ENCODE results near the gene SH3GL1.

SH3GL1 gene

GRCh38 chr19:4396949-4397783, 3.2 kb downstream of the SH3GL1 start:
- DNase-seq, result no peak

DNA sequence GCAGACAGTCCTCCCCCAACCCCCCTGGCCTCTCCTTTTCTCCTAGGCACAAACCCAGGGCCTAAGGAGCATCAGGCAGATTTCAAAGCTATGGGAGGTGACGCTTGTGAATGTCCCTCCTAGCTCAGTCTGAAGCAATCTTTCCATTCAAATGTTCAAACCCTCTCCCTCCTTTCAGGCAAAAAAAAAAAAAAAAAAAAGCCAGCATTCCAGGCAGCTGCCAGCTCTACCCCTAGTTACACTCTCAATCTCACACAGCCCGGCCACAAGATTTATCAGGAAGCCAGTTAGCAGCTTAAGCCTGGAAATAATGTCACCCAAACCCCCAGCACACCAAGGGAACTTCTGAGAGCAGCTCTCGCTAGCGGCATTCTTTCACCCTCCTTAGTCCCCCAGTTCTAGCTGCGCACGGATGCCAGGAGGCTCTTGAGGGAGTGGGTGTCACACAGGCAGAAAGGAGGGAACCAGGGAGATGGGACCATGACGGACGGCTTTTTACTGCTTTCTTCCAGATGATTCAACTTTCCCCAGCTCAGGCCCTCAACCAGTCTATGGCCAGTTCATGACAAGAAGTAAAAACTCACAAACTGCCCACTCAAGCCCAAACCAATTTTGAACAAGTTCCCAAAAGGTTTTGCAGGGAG, 6.3 kb downstream of the SH3GL1 start:
- no peak for DNase-seq

DNA sequence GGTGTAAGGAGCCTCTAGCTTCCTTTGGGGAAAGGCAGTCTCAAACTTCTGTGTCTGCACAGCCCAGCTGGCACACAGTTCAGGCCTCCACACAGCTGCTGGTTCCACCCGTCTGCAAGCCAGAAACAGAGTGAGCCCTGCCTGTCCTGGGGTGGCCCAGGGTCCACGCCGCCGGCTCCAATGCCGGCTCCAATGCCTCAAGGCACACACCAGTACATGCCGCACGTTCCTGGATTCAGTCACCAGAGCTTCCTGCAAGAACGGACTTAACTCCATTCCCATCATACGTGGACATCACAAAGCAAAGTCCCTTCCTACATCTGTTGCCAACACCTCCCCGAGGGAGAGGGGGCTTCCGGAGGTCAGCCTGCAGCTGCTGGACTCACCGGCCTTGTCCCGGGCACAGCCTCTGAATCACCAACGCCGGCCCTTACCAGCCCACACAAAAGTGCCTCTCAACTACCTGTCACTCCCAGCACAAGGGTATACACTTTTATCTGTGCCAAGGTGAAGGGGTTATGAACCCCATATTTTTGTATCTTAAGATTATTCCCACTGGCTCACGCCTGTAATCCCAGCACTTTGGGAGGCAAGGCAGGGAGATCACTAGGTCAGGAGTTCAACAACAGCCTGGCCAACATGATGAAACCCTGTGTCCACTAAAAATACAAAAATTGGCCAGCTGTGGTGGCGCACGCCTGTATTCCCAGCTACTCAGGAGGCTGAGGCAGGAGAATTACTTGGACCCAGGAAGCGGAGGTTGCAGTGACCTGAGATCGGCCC, 8.5 kb downstream of the SH3GL1 start:
- DNase-seq, result no peak

- no peak for DNase-seq
Observed at GRCh38 chr19:4391306-4391693, 9.0 kb downstream of the SH3GL1 start.

- no peak for DNase-seq
Observed at GRCh38 chr19:4390567-4391305, 9.6 kb downstream of the SH3GL1 start.

DNA sequence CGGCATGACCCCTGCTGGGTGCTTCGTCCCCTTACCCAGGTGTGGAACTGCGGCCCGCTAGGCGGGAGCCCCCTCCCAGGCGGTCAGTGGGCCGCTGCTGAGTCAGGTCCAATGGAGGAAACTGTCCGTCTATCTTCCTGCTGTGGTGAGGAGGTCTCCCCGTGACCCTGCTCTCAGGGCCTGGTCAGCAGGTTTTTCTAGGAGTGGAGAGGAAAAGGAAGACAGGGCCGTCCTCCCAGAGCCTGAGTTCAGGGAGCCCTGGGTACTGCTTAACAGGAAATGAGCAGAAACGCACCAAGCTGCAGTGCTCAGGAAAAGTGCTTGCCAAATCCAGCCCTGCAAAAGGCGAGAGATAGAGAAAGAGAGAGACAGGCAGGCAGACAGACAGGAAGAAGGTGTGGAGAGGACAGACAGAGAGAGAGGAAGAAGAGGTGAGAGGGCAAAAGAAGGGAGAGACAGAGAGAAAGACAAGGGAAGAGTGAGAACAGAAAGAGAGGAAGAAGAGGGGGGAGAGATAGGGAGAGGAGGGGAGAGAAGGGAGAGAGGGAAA, 10.3 kb downstream of the SH3GL1 start:
- DNase-seq, result no peak

- no peak for DNase-seq
Observed at GRCh38 chr19:4389511-4390016, 10.8 kb downstream of the SH3GL1 start.

GRCh38 chr19:4389064-4389375, 11.3 kb downstream of the SH3GL1 start:
- DNase-seq, result no peak

DNA sequence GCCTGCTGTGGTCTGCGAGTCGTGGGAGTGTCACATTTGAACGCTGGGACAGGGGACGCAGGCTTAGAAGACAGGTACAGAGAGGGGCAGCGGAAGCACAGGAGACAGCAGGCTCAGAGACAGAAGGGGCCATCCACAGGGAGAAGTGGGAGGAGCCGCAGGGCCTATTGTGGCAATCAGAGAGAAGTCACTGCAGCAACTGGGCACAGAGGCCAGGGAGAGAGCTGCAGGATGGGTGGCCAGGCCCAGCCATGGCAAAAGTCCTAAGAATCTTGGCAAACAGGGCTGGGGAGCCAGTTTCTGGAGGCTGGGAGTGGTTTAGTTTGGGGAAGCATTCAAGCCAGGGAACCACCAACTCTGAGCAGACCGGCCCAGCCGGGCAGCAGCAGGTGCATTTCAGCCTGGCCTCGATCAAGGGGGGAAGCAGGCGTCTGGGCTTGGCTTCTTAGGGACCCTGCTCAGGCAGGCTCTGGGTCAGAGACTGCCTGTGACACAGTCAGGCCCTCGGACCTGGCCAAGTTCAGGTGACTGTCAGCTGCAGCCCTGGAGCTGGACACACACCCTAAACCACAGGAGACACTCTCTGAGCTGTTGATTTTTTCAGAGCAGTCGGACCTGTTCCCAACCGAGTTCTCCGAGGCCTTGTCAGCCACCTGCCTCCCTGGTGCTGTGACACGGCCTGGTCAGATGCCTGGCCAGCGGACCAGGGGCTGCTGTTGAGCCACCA, 11.8 kb downstream of the SH3GL1 start:
- no peak for DNase-seq

DNA sequence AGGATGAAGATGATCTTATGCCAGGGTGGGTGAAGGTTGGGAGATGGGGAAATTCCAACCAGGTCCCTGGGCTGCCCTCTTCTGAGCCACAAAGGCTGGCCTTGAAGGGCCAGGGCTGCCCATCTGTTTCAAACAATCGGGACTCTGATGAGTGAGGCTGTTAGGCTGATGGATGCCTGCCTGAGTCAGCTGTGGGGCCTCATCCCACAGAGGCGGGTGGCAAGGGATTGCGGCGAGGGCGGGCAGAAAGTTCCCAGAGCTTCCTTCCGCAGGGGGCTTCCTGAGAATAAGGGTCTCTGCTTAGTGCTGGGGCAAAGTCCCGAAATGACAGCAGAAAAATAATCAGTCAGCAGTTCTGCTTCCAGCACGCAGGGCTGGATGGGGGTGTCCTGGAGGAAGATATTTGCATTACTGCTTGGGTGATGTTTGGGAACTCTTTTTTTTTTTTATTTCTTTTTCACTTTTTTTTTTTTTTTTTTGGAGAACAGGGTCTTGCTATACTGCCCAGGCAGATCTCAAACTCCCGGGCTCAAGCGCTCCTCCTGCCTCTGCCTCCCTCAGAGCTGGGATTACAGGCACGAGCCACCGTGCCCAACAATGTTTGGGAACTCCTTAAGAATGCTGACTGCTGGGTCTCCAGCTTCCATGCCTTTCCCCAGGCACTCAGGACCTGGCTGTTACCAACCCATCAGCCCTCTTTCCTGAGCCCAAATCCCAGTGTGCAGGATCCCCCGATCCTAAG, 14.1 kb downstream of the SH3GL1 start:
- DNase-seq, result no peak

- no peak for DNase-seq
Observed at GRCh38 chr19:4385291-4386040, 14.9 kb downstream of the SH3GL1 start.

DNA sequence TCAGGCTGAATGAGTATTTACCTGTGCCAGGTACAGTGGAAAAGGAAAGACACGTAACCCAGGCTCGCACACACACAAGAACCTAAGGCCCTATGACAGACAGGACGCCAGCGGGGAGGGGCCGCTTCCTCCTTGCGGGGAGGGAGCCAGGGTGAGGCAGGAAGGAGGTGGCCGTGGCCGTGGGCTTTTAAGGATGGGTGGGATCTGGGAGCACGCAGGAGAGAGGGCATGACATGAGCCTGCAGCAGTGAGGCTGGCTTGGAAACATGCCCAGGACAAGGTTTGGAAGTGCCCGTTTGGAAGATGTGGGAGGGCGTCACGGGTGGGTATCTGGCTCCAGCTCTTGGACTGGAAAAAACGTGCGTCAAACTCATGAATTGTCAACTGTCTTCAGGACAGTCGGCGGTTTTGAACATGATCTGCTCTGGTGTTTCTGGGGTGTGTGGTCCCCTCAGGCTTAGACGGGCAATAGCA, 20.1 kb downstream of the SH3GL1 start:
- peak; percentile 59 for DNase-seq

- no peak for DNase-seq
Observed at GRCh38 chr19:4379383-4380253, 20.7 kb downstream of the SH3GL1 start.

GRCh38 chr19:4378886-4379285, 21.5 kb downstream of the SH3GL1 start:
- DNase-seq, result no peak

DNA sequence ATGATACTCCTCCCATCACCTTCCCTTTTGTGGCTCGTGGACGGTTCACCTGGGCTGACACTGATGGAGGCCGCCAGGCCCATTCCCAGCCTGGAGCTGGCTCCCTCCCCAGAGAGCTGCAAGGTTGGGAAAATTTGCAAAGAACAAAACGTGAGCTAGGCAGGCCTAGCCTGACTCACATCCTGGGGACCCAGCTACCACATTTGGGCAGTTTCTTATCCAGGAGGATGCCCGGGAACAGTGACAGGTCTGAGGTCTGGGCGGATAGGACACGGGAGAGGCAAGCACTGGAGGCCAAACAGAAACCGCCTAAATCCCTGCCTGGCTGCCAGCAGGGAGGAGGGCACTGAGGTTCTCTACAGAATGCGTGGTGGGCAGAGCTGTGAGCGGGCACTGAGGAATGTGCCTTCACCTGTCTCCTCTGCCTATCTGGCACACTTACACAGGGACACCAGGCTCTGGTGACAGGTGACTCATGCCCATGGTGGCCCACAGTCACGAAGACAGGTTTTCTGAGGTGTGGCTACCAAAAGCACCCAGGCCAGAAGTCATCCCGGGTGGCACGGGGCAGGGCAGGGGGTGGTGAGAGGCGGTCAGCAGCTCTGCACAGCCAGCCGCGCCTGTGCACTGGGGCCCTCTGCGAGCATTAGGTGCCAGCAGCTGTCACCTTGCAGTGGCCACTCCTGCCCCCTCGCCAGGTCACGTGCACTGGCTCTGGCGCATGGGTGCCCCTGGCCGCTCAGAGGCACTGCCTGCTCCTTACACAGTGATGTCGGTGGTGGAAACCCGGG, 23.2 kb downstream of the SH3GL1 start:
- no peak for DNase-seq

GRCh38 chr19:4376671-4376990, 23.7 kb downstream of the SH3GL1 start:
- no peak for DNase-seq

DNA sequence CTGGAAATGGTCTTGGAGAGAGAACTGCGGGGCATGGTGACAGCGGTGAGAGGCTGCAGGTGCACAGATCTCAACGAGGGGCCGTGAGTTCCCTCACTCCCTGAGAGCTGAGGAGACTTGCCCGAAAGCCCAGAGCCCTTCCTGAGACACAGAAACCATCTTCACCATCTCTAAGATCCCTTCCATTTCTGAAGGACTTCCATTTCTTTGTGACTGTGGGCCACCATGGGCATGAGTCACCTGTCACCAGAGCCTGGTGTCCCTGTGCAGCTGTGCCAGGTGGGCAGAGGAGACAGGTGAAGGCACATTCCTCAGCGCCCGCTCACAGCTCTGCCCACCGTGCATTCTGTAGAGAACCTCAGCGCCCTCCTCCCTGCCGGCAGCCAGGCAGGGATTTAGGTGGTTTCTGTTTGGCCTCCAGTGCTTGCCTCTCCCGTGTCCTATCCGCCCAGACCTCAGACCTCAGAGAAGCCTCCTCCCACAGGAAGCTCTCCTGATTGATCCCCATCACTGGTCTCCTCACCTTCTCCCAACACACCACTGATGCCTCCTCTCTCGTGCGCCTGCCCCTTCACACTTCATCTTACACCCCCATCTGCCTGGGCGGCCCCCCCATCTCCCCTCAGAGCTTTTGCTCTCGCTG, 24.2 kb downstream of the SH3GL1 start:
- no peak for DNase-seq
